ENCODE measurements around the gene SLC6A7.

The SLC6A7 gene

GRCh38 chr5:150143350-150144245 lies 46.3 kb upstream of the SLC6A7 start:
- no peak for DNase-seq
- H3K27me3 ChIP-seq (ENCODE audit: insufficient read depth, low read depth, severe bottlenecking): no peaks in the 10 kb centered on the region
- no peaks in the 10 kb centered on the region for H3K9me3 ChIP-seq (ENCODE audit: severe bottlenecking)
- H3K36me3 ChIP-seq: no peaks in the 10 kb centered on the region
- TF ChIP-seq, protein P1, sequence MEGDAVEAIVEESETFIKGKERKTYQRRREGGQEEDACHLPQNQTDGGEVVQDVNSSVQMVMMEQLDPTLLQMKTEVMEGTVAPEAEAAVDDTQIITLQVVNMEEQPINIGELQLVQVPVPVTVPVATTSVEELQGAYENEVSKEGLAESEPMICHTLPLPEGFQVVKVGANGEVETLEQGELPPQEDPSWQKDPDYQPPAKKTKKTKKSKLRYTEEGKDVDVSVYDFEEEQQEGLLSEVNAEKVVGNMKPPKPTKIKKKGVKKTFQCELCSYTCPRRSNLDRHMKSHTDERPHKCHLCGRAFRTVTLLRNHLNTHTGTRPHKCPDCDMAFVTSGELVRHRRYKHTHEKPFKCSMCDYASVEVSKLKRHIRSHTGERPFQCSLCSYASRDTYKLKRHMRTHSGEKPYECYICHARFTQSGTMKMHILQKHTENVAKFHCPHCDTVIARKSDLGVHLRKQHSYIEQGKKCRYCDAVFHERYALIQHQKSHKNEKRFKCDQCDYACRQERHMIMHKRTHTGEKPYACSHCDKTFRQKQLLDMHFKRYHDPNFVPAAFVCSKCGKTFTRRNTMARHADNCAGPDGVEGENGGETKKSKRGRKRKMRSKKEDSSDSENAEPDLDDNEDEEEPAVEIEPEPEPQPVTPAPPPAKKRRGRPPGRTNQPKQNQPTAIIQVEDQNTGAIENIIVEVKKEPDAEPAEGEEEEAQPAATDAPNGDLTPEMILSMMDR (IDR thresholded peaks at IDR 0.05; ENCODE audit: low read depth, low read length): no peak
- H3K27ac ChIP-seq: no peak overlapping the region
- no peak overlapping the region for H3K4me3 ChIP-seq (ENCODE audit: low read depth, low read length)

DNA sequence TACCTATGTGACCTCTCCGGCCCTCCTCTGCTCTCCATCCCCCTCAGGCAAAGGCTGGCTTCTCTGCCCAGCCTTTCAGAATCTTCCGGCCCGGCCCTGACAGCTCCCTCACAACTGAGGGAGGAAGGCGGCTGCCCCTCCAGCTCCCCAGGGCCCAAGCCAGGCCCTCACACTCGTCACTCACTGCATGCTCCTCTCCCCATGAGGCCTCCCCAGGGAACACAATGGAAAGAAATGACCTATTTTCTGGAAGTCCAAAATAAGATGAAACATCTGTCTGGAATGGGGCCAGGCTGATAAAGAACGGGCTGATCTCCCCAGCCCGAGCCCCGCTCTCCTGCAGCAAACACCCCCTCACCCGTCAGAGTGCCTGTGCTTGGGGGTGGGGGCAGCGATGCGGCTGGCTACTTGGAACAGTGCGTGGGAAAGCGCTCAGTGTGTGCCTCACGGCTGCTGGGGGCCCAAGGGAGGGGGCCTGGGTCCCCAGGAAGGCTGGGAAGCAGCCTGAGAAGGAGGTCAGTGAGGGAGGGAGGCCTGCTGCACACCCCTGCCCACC lies 45.5 kb upstream of the SLC6A7 start:
- no peak for DNase-seq
- no peaks in the 10 kb centered on the region for H3K9me3 ChIP-seq (ENCODE audit: severe bottlenecking)
- no peaks in the 10 kb centered on the region for H3K36me3 ChIP-seq
- H3K27me3 ChIP-seq (ENCODE audit: insufficient read depth, low read depth, severe bottlenecking): no peaks in the 10 kb centered on the region
- H3K27ac ChIP-seq: no peak overlapping the region
- TF ChIP-seq, protein P1 (IDR thresholded peaks at IDR 0.05; ENCODE audit: low read depth, low read length): no peak
- no peak overlapping the region for H3K4me3 ChIP-seq (ENCODE audit: low read depth, low read length)

DNA sequence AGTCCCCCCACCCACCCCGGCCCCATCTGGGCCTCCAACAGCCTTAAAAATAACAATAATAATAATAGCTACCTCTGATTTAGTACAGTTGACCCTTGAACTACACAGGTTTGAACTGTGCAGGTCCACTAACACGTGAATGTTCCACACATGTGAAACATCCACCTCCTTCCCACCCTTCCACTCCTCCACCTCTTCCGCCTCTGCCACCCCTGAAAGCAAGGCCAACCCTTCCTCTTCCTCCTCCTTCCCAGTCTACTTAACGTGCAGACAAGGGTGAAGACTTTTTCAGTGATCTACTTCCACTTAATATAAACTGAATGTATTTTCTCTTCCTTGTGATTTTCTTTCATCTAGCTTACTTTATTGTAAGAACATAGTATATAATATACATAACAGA lies 45.0 kb upstream of the SLC6A7 start:
- Histone ChIP-seq H3K9me3 (ENCODE audit: severe bottlenecking) (no peaks in the 10 kb centered on the region), H3K27me3 (ENCODE audit: insufficient read depth, low read depth, severe bottlenecking) (no peaks in the 10 kb centered on the region), H3K27ac (no peak overlapping the region), H3K36me3 (no peaks in the 10 kb centered on the region), H3K4me3 (ENCODE audit: low read depth, low read length) (no peak overlapping the region)
- TF ChIP-seq, protein P1 (IDR thresholded peaks at IDR 0.05; ENCODE audit: low read depth, low read length): no peak
- no peak for DNase-seq

- Histone ChIP-seq H3K4me3 (ENCODE audit: low read depth, low read length) (no peak overlapping the region), H3K27me3 (ENCODE audit: insufficient read depth, low read depth, severe bottlenecking) (no peaks in the 10 kb centered on the region), H3K27ac (no peak overlapping the region), H3K36me3 (no peaks in the 10 kb centered on the region), H3K9me3 (ENCODE audit: severe bottlenecking) (no peaks in the 10 kb centered on the region)
- no peak for DNase-seq
- TF ChIP-seq, protein P1 (IDR thresholded peaks at IDR 0.05; ENCODE audit: low read depth, low read length): no peak
These were observed 43.6 kb upstream of the SLC6A7 start for GRCh38 chr5:150146235-150146634.

DNA sequence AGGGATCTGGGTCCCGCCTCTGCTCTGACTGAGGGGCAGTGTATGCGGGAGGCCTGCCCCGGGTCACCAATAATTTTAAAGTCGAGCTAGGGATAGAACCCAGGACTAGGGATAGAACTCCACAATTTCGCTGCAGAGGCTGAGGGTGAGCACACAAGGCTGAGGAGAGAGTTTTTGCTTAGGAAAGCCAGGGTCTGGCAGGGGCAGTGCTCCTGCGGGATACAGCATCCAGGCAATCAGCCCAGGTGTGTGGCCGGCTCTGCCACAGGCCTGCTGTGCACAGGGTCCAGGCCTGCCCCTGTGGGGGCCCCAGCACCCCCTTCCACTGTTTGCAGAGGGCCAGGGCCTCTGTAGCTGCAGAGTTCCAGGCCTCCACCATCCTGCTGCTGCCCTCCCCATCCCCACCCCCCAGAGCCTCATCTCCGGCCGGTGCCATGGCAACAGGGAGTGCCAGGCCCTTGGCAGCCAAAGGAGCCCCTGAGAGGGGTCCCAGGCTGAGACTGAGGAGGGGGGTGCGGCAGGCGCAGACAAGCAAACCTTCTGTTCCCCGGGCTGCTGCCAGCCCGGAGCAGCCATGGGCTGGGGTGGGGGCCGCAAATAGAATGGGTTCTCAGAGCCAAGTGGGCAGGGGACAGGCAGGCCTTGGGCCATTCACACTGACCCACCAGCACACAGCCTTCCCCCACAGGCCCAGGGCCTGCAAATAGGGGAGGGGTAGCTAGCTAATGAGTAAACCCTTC lies 42.8 kb upstream of the SLC6A7 start:
- H3K27ac ChIP-seq: no peak overlapping the region
- H3K4me3 ChIP-seq (ENCODE audit: low read depth, low read length): no peak overlapping the region
- H3K36me3 ChIP-seq: no peaks in the 10 kb centered on the region
- no peaks in the 10 kb centered on the region for H3K9me3 ChIP-seq (ENCODE audit: severe bottlenecking)
- DNase-seq: no peak
- H3K27me3 ChIP-seq (ENCODE audit: insufficient read depth, low read depth, severe bottlenecking): no peaks in the 10 kb centered on the region
- TF ChIP-seq, protein P1 (IDR thresholded peaks at IDR 0.05; ENCODE audit: low read depth, low read length): no peak

All from WERI-Rb-1 (cell line).